Stimulated activated naive CD8-positive, alpha-beta T cell treated with anti-CD3 and anti-CD28 coated beads, Interleukin-15, amount 100 ng/mL, for 72 hours (primary cell): Measurements from ENCODE around the gene SCD.

Source experiments
- ATAC-seq: fragments of 150-1000 bp; cut with Tn5 transposase; 2 replicates; pipeline ENCODE4 v1.10.0; 2021; ENCODE audit warnings: mild to moderate bottlenecking, moderate library complexity
- DNase-seq, 2 donors: peaks; one replicate each; pipeline ENCODE4 v3.0.0; 2021 to 2022
- H3K27ac Mint-ChIP-seq, 2 donors: one replicate each; pipeline ENCODE4 v1.8.0; 2022; ENCODE audit warnings: mild to moderate bottlenecking in 2 of 2, mixed read lengths in 2 of 2, moderate library complexity in 2 of 2
- H3K27me3 Mint-ChIP-seq: one replicate; pipeline ENCODE4 v1.8.0; 2022; ENCODE audit warnings: mixed read lengths
- H3K4me1 Mint-ChIP-seq: one replicate; pipeline ENCODE4 v1.8.0; 2022; ENCODE audit warnings: mild to moderate bottlenecking, mixed read lengths
- H3K4me3 Mint-ChIP-seq, 2 donors: one replicate each; pipeline ENCODE4 v1.8.0; 2022; ENCODE audit warnings: mild to moderate bottlenecking in 2 of 2, mixed read lengths in 2 of 2, moderate library complexity in 1 of 2
- H3K9me3 Mint-ChIP-seq, 2 donors: one replicate each; pipeline ENCODE4 v1.8.0; 2022; ENCODE audit warnings: mixed read lengths in 2 of 2

SCD gene

DNA sequence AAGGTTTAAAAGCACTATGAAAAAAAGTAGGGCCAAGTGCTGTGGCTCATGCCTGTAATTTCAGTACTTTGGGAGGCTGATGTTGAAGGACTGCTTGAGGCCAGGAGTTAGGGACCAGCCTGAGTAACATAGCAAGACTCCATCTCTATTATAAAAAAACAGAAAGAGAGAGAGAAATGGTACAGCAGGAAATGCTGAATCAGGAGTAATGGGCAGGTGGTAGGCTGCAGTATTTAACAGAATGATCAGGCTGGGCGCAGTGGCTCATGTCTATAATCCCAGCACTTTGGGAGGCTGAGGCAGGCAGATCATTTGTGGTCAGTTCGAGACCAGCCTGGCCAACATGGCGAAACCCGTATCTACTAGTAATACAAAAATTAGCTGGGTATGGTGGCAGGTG is 49.6 kb downstream of the SCD start:
- no peaks in the 10 kb centered on the region for H3K9me3 Mint-ChIP-seq
- H3K27ac Mint-ChIP-seq = no peak overlapping the region
- no peak overlapping the region for H3K4me3 Mint-ChIP-seq
- no peaks in the 10 kb centered on the region for H3K27me3 Mint-ChIP-seq
- no peak for ATAC-seq
- H3K4me1 Mint-ChIP-seq = no peaks in the 10 kb centered on the region
- no peak for DNase-seq

DNA sequence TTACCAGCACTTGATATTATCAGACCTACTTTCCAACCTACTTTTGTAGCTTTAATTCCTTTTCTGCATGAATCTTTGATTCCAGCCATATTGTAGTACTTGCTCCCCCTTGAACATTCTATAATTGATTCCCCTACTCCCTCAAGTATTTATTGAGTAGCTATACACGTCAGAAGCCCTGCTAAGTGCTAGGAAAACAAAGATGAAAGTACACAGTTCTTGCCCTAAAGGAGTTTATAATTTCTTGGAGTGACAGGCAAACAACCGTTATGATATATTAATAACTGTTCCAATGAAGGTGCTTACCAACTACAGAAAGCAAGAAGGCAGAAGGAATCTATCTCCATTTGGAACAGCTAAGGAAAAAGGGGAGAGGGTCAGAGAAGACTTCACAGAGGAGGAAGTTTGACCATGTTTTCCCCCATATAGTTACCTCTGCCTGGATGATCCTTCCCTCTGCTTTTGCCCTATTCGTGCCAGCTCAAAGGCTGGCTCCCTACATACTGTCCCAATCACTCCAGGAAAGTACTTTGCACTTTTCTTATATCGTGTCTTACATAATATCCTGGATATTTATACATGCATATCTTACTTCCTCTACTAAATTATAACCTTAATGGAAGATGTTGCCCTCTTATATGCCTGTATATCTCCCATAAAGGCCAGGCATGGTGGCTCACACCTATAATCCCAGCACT is 54.7 kb downstream of the SCD start:
- H3K27ac Mint-ChIP-seq = no peak overlapping the region
- DNase-seq = no peak
- no peaks in the 10 kb centered on the region for H3K27me3 Mint-ChIP-seq
- no peak for ATAC-seq
- no peaks in the 10 kb centered on the region for H3K4me1 Mint-ChIP-seq
- no peak overlapping the region for H3K4me3 Mint-ChIP-seq
- H3K9me3 Mint-ChIP-seq = no peaks in the 10 kb centered on the region

DNA sequence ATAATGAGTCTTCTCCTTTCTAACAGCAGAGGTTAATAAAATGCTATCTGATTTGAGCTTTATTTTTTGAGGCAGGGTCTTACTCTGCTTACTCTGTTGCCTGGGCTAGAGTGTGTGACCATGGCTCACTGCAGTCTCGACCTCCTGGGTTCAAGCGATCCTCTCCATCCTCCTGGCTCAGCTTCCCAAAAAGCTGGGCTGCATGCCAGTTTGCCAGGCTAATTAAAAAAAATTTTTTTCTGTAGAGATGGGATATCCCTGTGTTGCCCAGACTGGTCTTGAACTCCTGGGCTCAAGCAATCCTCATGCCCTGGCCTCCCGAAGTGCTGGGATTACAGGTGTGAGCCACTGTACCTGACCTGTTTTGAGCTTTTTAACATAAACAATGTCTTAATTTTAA is 56.7 kb downstream of the SCD start:
- H3K4me3 Mint-ChIP-seq = no peak overlapping the region
- ATAC-seq = no peak
- DNase-seq = no peak
- no peaks in the 10 kb centered on the region for H3K27me3 Mint-ChIP-seq
- no peaks in the 10 kb centered on the region for H3K4me1 Mint-ChIP-seq
- H3K27ac Mint-ChIP-seq = no peak overlapping the region
- H3K9me3 Mint-ChIP-seq = no peaks in the 10 kb centered on the region

DNA sequence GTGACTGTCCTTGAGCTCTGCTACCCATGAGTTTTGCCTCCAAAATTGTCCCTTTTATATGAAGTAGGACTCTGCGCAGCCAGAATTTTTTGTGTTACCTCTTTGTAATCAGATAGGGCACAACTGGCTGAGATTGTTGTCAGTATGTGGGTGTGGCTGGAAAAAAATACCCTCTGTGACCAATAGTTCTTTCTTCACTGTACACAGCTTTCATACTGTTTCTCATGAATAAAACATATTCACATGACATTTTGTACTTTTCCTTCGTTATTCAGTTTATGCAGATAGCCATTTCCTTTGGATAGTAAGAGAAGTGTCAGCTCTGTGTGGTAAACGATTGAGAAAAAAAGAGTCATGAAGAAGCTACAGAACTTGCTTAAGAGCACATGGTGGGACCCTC is 66.1 kb downstream of the SCD start:
- Mint-ChIP-seq H3K4me1 (no peaks in the 10 kb centered on the region), H3K9me3 (no peaks in the 10 kb centered on the region), H3K27me3 (no peaks in the 10 kb centered on the region), H3K27ac (no peak overlapping the region), H3K4me3 (no peak overlapping the region)
- DNase-seq (no peak), ATAC-seq (no peak)
